ENCODE data around the gene MAD1L1.
"Not testable (repeated sequence)": the region's sequence is repeated elsewhere in the genome, so short reads cannot be mapped to it uniquely, and the experiment has no call there.

DNA sequence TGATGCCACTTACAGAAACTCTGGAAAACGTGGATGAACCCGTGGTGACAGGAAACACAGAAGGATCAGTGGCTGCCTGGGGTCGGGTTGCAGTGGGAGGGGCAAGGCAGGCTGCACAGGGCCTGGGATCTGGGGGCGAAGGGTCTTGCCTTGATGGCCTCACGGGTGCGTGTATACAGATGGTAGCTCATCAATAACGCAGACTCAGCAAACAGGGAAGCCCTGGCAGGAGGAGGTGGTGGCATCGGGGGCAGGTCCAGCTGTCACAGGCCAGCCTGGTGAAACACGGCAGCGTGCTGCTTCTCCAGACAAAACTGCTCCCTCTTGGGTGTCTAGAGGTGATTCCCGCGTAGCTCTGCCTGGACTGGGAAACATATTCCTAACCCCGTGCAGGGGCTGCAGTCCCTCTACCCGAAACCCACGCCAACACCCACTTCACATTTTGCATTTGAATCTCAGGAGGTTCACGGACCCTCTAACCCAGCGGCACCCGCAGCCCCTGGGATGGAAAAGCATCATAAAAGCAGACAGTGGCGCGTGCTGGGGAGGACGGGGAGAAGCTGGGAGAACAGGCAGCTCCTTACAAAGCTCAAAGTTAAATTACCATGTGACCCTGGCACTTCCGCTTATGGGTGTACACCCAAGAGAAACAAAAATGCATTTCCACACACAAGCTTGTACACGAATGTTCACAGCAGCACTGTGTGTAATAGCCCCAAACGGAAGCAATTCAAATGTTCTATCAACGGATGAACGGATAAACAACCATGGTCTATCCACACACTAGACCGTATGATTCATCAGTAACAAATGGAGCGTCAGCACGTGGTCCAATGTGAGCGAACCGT, 394.8 kb downstream of the MAD1L1 start:
- TF ChIP-seq, protein P1, sequence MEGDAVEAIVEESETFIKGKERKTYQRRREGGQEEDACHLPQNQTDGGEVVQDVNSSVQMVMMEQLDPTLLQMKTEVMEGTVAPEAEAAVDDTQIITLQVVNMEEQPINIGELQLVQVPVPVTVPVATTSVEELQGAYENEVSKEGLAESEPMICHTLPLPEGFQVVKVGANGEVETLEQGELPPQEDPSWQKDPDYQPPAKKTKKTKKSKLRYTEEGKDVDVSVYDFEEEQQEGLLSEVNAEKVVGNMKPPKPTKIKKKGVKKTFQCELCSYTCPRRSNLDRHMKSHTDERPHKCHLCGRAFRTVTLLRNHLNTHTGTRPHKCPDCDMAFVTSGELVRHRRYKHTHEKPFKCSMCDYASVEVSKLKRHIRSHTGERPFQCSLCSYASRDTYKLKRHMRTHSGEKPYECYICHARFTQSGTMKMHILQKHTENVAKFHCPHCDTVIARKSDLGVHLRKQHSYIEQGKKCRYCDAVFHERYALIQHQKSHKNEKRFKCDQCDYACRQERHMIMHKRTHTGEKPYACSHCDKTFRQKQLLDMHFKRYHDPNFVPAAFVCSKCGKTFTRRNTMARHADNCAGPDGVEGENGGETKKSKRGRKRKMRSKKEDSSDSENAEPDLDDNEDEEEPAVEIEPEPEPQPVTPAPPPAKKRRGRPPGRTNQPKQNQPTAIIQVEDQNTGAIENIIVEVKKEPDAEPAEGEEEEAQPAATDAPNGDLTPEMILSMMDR (IDR thresholded peaks at IDR 0.05), result not testable (repeated sequence)
- TF ChIP-seq POLR2A, EP300, POLR2AphosphoS5 (IDR thresholded peaks at IDR 0.05): not testable (repeated sequence)
